GM23248 (cell line): ENCODE results near the gene SCG3. TPM values are rescaled to one million over a fixed set of nuclear protein-coding genes. Genes with fewer than 3 reads are reported as not detected.
A peak's percentile ranks its signal among the peaks of the same experiment; 100 is the strongest.

Experiments used
- DNase-seq: peaks from one replicate; pipeline ENCODE4 v3.0.0-alpha.2; 2015
- H2AFZ ChIP-seq: fragments of 200-600 bp; sonication (generic); 2 replicates; pipeline ENCODE4 v1.6.1; 2016; ENCODE audit warnings: antibody characterized with exemption
- H3F3A ChIP-seq: fragments of 200-600 bp; sonication (generic); 2 replicates; pipeline ENCODE4 v1.6.1; 2016; ENCODE audit warnings: mild to moderate bottlenecking, antibody characterized with exemption, mixed run types; ENCODE audit not compliant: insufficient read depth
- H3K27ac ChIP-seq: fragments of 200-600 bp; sonication (generic); 2 replicates; pipeline ENCODE4 v1.5.1; 2016; ENCODE audit warnings: mild to moderate bottlenecking
- H3K27me3 ChIP-seq: fragments of 200-600 bp; sonication (generic); replicated peaks from 2 replicates; pipeline ENCODE4 v1.6.1; 2016; ENCODE audit warnings: mild to moderate bottlenecking; ENCODE audit not compliant: insufficient read depth
- H3K36me3 ChIP-seq: fragments of 200-600 bp; sonication (generic); 2 replicates; pipeline ENCODE4 v1.6.1; 2016; ENCODE audit warnings: low read depth, mild to moderate bottlenecking
- H3K4me1 ChIP-seq: fragments of 200-600 bp; sonication (generic); 2 replicates; pipeline ENCODE4 v1.6.1; 2016; ENCODE audit warnings: mild to moderate bottlenecking; ENCODE audit not compliant: insufficient read depth
- H3K4me2 ChIP-seq: fragments of 200-600 bp; sonication (generic); one replicate; pipeline ENCODE4 v1.6.1; 2016; ENCODE audit warnings: mild to moderate bottlenecking; ENCODE audit not compliant: unreplicated experiment
- H3K4me3 ChIP-seq: fragments of 200-600 bp; sonication (generic); 2 replicates; pipeline ENCODE4 v1.5.1; 2016; ENCODE audit warnings: mild to moderate bottlenecking
- H3K79me2 ChIP-seq: fragments of 200-600 bp; sonication (generic); 2 replicates; pipeline ENCODE4 v1.6.1; 2016; ENCODE audit warnings: mild to moderate bottlenecking; ENCODE audit not compliant: insufficient read depth
- H3K9ac ChIP-seq: fragments of 200-600 bp; sonication (generic); 2 replicates; pipeline ENCODE4 v1.6.1; 2016; ENCODE audit warnings: mild to moderate bottlenecking
- H3K9me2 ChIP-seq: fragments of 200-600 bp; sonication (generic); 2 replicates; pipeline ENCODE4 v1.6.1; 2016; ENCODE audit warnings: mixed run types, mild to moderate bottlenecking, moderate library complexity; ENCODE audit not compliant: insufficient read depth
- H3K9me3 ChIP-seq: fragments of 200-600 bp; sonication (generic); one replicate; pipeline ENCODE4 v1.6.1; 2017; ENCODE audit warnings: low read depth
- H4K20me1 ChIP-seq: fragments of 200-600 bp; sonication (generic); 2 replicates; pipeline ENCODE4 v1.6.0; 2016; ENCODE audit not compliant: insufficient read depth
- EZH2 ChIP-seq: fragments of 200-600 bp; sonication (generic); IDR thresholded peaks from 2 replicates; pipeline ENCODE4 v1.6.1; 2018; ENCODE audit warnings: antibody characterized with exemption, mild to moderate bottlenecking; ENCODE audit not compliant: insufficient read depth, poor library complexity, severe bottlenecking
- EZH2phosphoT487 ChIP-seq: fragments of 200-600 bp; sonication (generic); IDR thresholded peaks from 2 replicates; pipeline ENCODE4 v1.6.1; 2018; ENCODE audit warnings: antibody characterized with exemption, moderate library complexity, mild to moderate bottlenecking, low read depth; ENCODE audit not compliant: insufficient read depth
- WGBS, 2 experiments: methylation state at CpG; one replicate each; pipeline ENCODE4 v1.1.6; 2015 to 2017; ENCODE audit warnings: low lambda C conversion rate in 2 of 2, low coverage in 1 of 2; ENCODE audit errors: missing lambda C conversion rate in 2 of 2; 5-methylcytosine and 5-hydroxymethylcytosine counted together
- in situ Hi-C: fragments of 300-500 bp; cut with MboI; formaldehyde crosslinking; loops from 2 replicates; pipeline ENCODE4 v1.15.0; 2020
- polyA plus RNA-seq: library from polyadenylated mRNA; unstranded; fragments of >200 nt; fragmentation: Nextera tagmentation; extraction: Ambion mirVana; gene quantifications from 2 replicates; pipeline ENCODE4 v1.2.1, GENCODE V29; 2016
- total RNA-seq: library from RNA; depleted of rRNA; stranded (reverse); fragments of >200 nt; shearing (Covaris generic); gene quantifications from 2 replicates; pipeline ENCODE4 v1.2.3, GENCODE V29; 2014

The SCG3 gene
- total and polyA plus RNA-seq, 2 experiments from 2014 or later: not detected

DNA sequence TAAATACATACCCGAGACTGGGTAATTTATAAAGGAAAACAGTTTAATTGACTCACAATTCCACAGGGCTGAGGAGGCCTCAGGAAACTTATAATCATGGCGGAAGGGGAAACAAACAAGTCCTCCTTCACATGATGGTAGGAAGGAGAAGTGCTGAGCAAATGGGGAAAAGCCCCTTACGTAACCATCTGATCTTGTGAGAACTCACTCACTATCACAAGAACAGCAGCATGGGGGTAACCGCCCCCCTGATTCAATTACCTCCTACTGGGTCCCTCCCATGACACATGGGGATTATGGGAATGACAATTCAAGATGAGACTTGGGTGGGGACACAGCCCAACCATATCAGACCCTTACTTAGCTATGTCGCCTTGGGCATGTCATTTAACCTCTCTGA is 27.7 kb downstream of the SCG3 start:
- in situ Hi-C loops: no loop called here

DNA sequence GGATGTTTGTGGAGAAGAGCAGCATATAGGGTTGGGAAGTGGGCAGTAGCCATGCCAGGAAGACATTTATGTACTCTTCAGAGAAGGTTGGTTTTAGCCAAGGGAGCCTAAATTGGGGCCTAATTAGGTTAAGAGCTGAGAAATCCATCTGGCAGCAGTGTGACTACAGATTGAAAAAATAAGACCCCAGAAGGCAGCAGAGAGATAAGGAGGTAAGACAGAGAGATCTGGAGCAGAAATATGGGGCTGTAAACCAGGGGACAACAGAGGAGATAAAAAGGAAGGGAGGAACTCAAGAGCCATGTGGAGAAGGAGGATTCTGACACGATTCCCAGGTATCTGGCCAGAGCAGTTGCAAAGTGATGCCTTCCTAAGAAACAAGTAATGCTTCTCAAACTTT is 32.9 kb downstream of the SCG3 start:
- no peaks in the 10 kb centered on the region for H3K4me1 ChIP-seq
- H2AFZ ChIP-seq: no peak overlapping the region
- H3K9me3 ChIP-seq: no peaks in the 10 kb centered on the region
- H3K79me2 ChIP-seq: no peaks in the 10 kb centered on the region
- no peak overlapping the region for H3K27ac ChIP-seq
- no peak overlapping the region for H3K4me2 ChIP-seq
- no peak for DNase-seq
- in situ Hi-C loops: no loop called here
- H3K36me3 ChIP-seq: no peaks in the 10 kb centered on the region
- H3K4me3 ChIP-seq: no peak overlapping the region
- no peaks in the 10 kb centered on the region for H3K9me2 ChIP-seq
- 82 to 93% methylated on average over 1 of the region's 1 CpG for WGBS, 2 experiments
- no peaks in the 10 kb centered on the region for H4K20me1 ChIP-seq
- no peak for TF ChIP-seq EZH2
- no peak for TF ChIP-seq EZH2phosphoT487
- H3F3A ChIP-seq: no peaks in the 10 kb centered on the region
- H3K27me3 ChIP-seq: no peaks in the 10 kb centered on the region
- H3K9ac ChIP-seq: no peak overlapping the region

More for the DNA sequence above, 27.7 kb downstream of the SCG3 start:
- no peak overlapping the region for H3K27ac ChIP-seq
- peaks cover 14% of the 10 kb centered on the region for H3K4me1 ChIP-seq
- H3K9me3 ChIP-seq: no peaks in the 10 kb centered on the region
- no peaks in the 10 kb centered on the region for H4K20me1 ChIP-seq
- no peaks in the 10 kb centered on the region for H3K36me3 ChIP-seq
- H3K9ac ChIP-seq: no peak overlapping the region
- TF ChIP-seq EZH2: no peak
- no peak for DNase-seq
- H3K4me2 ChIP-seq: no peak overlapping the region
- H2AFZ ChIP-seq: no peak overlapping the region
- H3K79me2 ChIP-seq: no peaks in the 10 kb centered on the region
- H3K9me2 ChIP-seq: no peaks in the 10 kb centered on the region
- H3F3A ChIP-seq: peaks cover 17% of the 10 kb centered on the region
- peaks cover 6% of the 10 kb centered on the region; the same call in 1 of the 2 replicates for H3K27me3 ChIP-seq
- WGBS, 2 experiments: 85 to 89% methylated on average over 5 of the region's 5 CpGs
- H3K4me3 ChIP-seq: no peak overlapping the region

DNA sequence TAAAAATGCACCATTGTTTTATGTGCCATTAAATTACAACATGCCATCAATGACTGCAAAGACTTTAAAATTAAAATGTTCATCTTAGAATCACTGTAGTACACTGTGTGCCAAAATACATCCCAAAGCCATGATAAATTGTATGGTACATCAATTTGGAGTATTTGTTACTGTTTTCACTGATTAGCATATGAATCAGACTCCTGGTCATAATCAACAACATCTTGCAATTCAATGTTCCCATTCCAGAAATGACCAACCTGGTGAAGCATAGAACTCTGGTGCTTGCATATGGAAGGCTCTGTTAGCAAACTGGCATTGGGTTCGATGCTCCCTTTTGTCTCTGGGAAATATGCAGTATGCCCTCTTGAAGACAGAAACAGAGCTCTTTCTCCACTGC is 33.6 kb downstream of the SCG3 start:
- Histone ChIP-seq H3K4me2 (no peak overlapping the region), H3F3A (no peaks in the 10 kb centered on the region), H3K4me3 (no peak overlapping the region), H2AFZ (no peak overlapping the region), H3K79me2 (no peaks in the 10 kb centered on the region), H3K9ac (no peak overlapping the region), H4K20me1 (no peaks in the 10 kb centered on the region), H3K4me1 (no peaks in the 10 kb centered on the region), H3K9me2 (no peaks in the 10 kb centered on the region), H3K27me3 (no peaks in the 10 kb centered on the region), H3K36me3 (no peaks in the 10 kb centered on the region), H3K9me3 (no peaks in the 10 kb centered on the region), H3K27ac (no peak overlapping the region)
- in situ Hi-C loops: no loop called here
- WGBS, 2 experiments: 32 to 36% methylated on average over 1 of the region's 1 CpG
- TF ChIP-seq EZH2: no peak
- no peak for TF ChIP-seq EZH2phosphoT487
- DNase-seq: no peak

DNA sequence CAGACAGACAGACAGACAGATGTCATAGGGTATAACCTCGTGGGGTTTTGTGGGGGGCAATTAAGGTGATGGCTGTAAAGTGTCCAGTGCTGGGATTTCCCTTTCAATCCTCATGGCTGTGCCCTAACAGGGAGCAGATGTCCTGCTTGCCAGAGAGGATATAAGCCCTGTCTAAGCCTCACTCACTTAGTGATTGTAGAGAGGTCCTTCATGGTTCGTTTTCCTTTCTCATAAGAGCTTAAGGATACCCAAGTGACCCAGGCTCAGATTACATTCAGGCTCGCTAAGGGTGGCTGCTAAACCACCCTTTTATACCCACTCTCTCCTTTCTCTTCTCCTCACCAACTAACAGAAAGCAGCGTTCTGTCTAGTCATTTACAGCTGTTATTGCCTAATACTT is 36.9 kb downstream of the SCG3 start:
- H3K27me3 ChIP-seq: no peaks in the 10 kb centered on the region
- peak; percentile 19 for DNase-seq
- no peak overlapping the region for H2AFZ ChIP-seq
- no peaks in the 10 kb centered on the region for H3K79me2 ChIP-seq
- peaks cover 10% of the 10 kb centered on the region; the same call in 1 of the 2 replicates for H3K4me1 ChIP-seq
- no peaks in the 10 kb centered on the region for H3K9me2 ChIP-seq
- no peak overlapping the region for H3K4me2 ChIP-seq
- no peaks in the 10 kb centered on the region for H4K20me1 ChIP-seq
- no peak overlapping the region for H3K27ac ChIP-seq
- no peaks in the 10 kb centered on the region for H3F3A ChIP-seq
- no peaks in the 10 kb centered on the region for H3K9me3 ChIP-seq
- H3K9ac ChIP-seq: no peak overlapping the region
- H3K4me3 ChIP-seq: no peak overlapping the region
- TF ChIP-seq EZH2phosphoT487 (no peak), EZH2 (no peak)
- in situ Hi-C loops: no loop called here
- no peaks in the 10 kb centered on the region for H3K36me3 ChIP-seq
- 40 to 45% methylated on average over 4 of the region's 4 CpGs for WGBS, 2 experiments

DNA sequence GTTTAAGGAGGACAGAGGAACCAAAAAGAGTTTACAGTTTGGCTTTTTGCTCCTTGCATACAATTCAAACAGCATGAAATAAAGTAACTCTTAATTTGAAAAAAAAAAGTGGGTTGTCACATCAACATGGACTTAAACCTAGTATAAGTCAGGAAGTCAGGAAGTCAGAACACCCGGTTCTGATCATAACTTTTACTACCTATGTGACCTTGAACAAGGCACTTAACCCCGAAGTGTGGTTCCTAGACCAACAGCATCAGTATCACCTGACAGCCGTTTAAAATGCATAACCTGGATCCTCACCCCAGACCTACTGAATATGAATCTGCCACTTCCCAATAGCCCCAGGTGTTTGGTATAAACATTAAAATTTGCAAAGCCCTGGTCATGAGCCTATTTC is 37.4 kb downstream of the SCG3 start:
- DNase-seq: no peak
- H3K9ac ChIP-seq: no peak overlapping the region
- H3K27ac ChIP-seq: no peak overlapping the region
- no peaks in the 10 kb centered on the region for H3K27me3 ChIP-seq
- H3K9me2 ChIP-seq: no peaks in the 10 kb centered on the region
- H3K36me3 ChIP-seq: no peaks in the 10 kb centered on the region
- H3K4me1 ChIP-seq: peaks cover 10% of the 10 kb centered on the region; the same call in 1 of the 2 replicates
- H3K79me2 ChIP-seq: no peaks in the 10 kb centered on the region
- no peaks in the 10 kb centered on the region for H3F3A ChIP-seq
- in situ Hi-C loops: no loop called here
- H3K4me3 ChIP-seq: no peak overlapping the region
- TF ChIP-seq EZH2 (no peak), EZH2phosphoT487 (no peak)
- no peaks in the 10 kb centered on the region for H4K20me1 ChIP-seq
- no peak overlapping the region for H2AFZ ChIP-seq
- WGBS, 2 experiments: 59 to 75% methylated on average over 3 of the region's 3 CpGs
- no peak overlapping the region for H3K4me2 ChIP-seq
- no peaks in the 10 kb centered on the region for H3K9me3 ChIP-seq
